ENCODE measurements around the gene ROR1.
"Not testable (repeated sequence)": the region's sequence is repeated elsewhere in the genome, so short reads cannot be mapped to it uniquely, and the experiment has no call there.

ROR1 gene

GRCh38 chr1:64199154-64199553 is 425.3 kb downstream of the ROR1 start:
- DNase-seq, result no peak

- no peak for DNase-seq
Observed at GRCh38 chr1:64200064-64200463, 426.2 kb downstream of the ROR1 start.

GRCh38 chr1:64203420-64203819 is 429.6 kb downstream of the ROR1 start, which contains the start of gene UBE2U:
Gene UBE2U, plus strand, starts transcription at chr1:64203623. Its CDS starts 428 bp downstream, at chr1:64204051.
- no peak for DNase-seq

- no peak for DNase-seq
Observed at GRCh38 chr1:64209221-64209620, 435.4 kb downstream of the ROR1 start.

- DNase-seq, result no peak
Observed at GRCh38 chr1:64212031-64212430, 438.2 kb downstream of the ROR1 start.

GRCh38 chr1:64215576-64215975 is 441.8 kb downstream of the ROR1 start:
- DNase-seq, result no peak

- DNase-seq, result no peak
Observed at GRCh38 chr1:64220241-64220640, 446.4 kb downstream of the ROR1 start.

GRCh38 chr1:64223329-64224151 is 449.7 kb downstream of the ROR1 start:
- DNase-seq, result no peak

- DNase-seq, result not testable (repeated sequence)
Observed at GRCh38 chr1:64224236-64224635, 450.4 kb downstream of the ROR1 start.

- no peak for DNase-seq
Observed at GRCh38 chr1:64228167-64228957, 454.5 kb downstream of the ROR1 start.

- no peak for DNase-seq
Observed at GRCh38 chr1:64229307-64229706, 455.5 kb downstream of the ROR1 start.
